Natural killer cell (primary cell): ENCODE data around the gene EPPIN. TPM values are rescaled to one million over a fixed set of nuclear protein-coding genes. Genes with fewer than 3 reads are reported as not detected.

Experiments
- ATAC-seq, 3 donors: fragments of 150-1000 bp in 2 of 3; fragments of 200-7000 bp in 1 of 3; cut with Tn5 transposase; 1 replicate in 1 of 3; 2 replicates in 2 of 3; pipeline ENCODE4 v1.10.0; 2021; ENCODE audit warnings: mild to moderate bottlenecking in 2 of 3, moderate library complexity in 2 of 3
- DNase-seq, 2 donors: peaks; one replicate each; pipeline versions ENCODE4 v3.0.0 to v3.0.0-alpha.2; 2013 to 2021; ENCODE audit warnings: mixed read lengths in 1 of 2
- H3K27ac ChIP-seq: one replicate; pipeline ENCODE4 v1.5.1; 2013; ENCODE audit warnings: mild to moderate bottlenecking, low read length
- H3K27me3 ChIP-seq: one replicate; pipeline ENCODE4 v1.6.1; 2013; ENCODE audit warnings: low read length; ENCODE audit not compliant: control insufficient read depth, insufficient read depth
- H3K36me3 ChIP-seq: one replicate; pipeline ENCODE4 v1.6.1; 2013; ENCODE audit warnings: low read length; ENCODE audit not compliant: control insufficient read depth, insufficient read depth
- H3K4me1 ChIP-seq: one replicate; pipeline ENCODE4 v1.6.1; 2013; ENCODE audit warnings: low read length; ENCODE audit not compliant: control insufficient read depth, insufficient read depth
- H3K4me3 ChIP-seq: one replicate; pipeline ENCODE4 v1.5.1; 2013; ENCODE audit warnings: low read length
- H3K9me3 ChIP-seq: one replicate; pipeline ENCODE4 v1.6.1; 2013; ENCODE audit warnings: low read length; ENCODE audit not compliant: control insufficient read depth, insufficient read depth
- H3K27ac Mint-ChIP-seq, 2 donors: one replicate each; pipeline ENCODE4 v1.8.0; 2022; ENCODE audit warnings: mild to moderate bottlenecking in 2 of 2, mixed read lengths in 2 of 2, moderate library complexity in 1 of 2
- H3K27me3 Mint-ChIP-seq, 2 donors: one replicate each; pipeline ENCODE4 v1.8.0; 2022; ENCODE audit warnings: low read depth in 2 of 2, mixed read lengths in 2 of 2
- H3K36me3 Mint-ChIP-seq: one replicate; pipeline ENCODE4 v1.8.0; 2022; ENCODE audit warnings: mixed read lengths
- H3K4me1 Mint-ChIP-seq, 2 donors: one replicate each; pipeline ENCODE4 v1.8.0; 2022; ENCODE audit warnings: mixed read lengths in 2 of 2
- H3K4me3 Mint-ChIP-seq: one replicate; pipeline ENCODE4 v1.8.0; 2022; ENCODE audit warnings: mild to moderate bottlenecking, moderate library complexity, mixed read lengths
- H3K9me3 Mint-ChIP-seq, 2 donors: one replicate each; pipeline ENCODE4 v1.8.0; 2022; ENCODE audit warnings: mixed read lengths in 2 of 2
- CTCF ChIP-seq: fragments of 200-600 bp; IDR thresholded peaks from one replicate; pipeline ENCODE4 v1.8.0; 2022; ENCODE audit warnings: antibody characterized with exemption
- WGBS: methylation state at CpG from one replicate; pipeline ENCODE4 v1.1.7; 2013; ENCODE audit warnings: missing lambda C conversion rate; ENCODE audit not compliant: insufficient coverage; 5-methylcytosine and 5-hydroxymethylcytosine counted together
- intact Hi-C: fragments of 100-400 bp; cut with micrococcal nuclease; formaldehyde crosslinking; loops from one replicate; pipeline ENCODE4 v1.14.2; 2022
- total RNA-seq, 4 donors: library from RNA; stranded (reverse); fragments of 120-200 nt in 1 of 4; gene quantifications; one replicate each; pipeline versions ENCODE4 v1.2.3 to v1.2.4, GENCODE V29; 2013 to 2022

Gene EPPIN
- total RNA-seq, 3 donors from 2014 or later (not counting 1 experiment from before 2014, with no cell fraction given): not detected

- intact Hi-C loops: no loop called here
- no peaks in the 10 kb centered on the region for H3K36me3 ChIP-seq
- Mint-ChIP-seq H3K27ac (no peak overlapping the region), H3K27me3 (peaks cover 4 to 49% of the 10 kb centered on the region in 2 donors), H3K9me3 (no peaks in the 10 kb centered on the region), H3K4me3 (no peak overlapping the region), H3K4me1 (no peaks in the 10 kb centered on the region), H3K36me3 (no peaks in the 10 kb centered on the region)
- H3K27me3 ChIP-seq: peaks cover 4% of the 10 kb centered on the region
- H3K27ac ChIP-seq: no peak overlapping the region
- no peaks in the 10 kb centered on the region for H3K9me3 ChIP-seq
- no peaks in the 10 kb centered on the region for H3K4me1 ChIP-seq
- no peak for TF ChIP-seq CTCF
- DNase-seq (no peak), ATAC-seq (no peak)
- WGBS: 86% methylated on average over 3 of the region's 3 CpGs
- no peak overlapping the region for H3K4me3 ChIP-seq
Measured at GRCh38 chr20:45497971-45498494, 49.2 kb downstream of the EPPIN start.

- WGBS: 86% methylated on average over 3 of the region's 3 CpGs
- intact Hi-C loops: no loop called here
- H3K36me3 ChIP-seq: no peaks in the 10 kb centered on the region
Measured at GRCh38 chr20:45496166-45496565, 51.0 kb downstream of the EPPIN start.

GRCh38 chr20:45495501-45495941, 51.7 kb downstream of the EPPIN start:
- Mint-ChIP-seq H3K4me1 (no peaks in the 10 kb centered on the region), H3K27me3 (peaks cover 13 to 40% of the 10 kb centered on the region in 2 donors), H3K9me3 (no peaks in the 10 kb centered on the region), H3K27ac (no peak overlapping the region), H3K36me3 (no peaks in the 10 kb centered on the region), H3K4me3 (no peak overlapping the region)
- 100% methylated on average over 1 of the region's 1 CpG for WGBS
- TF ChIP-seq CTCF: no peak
- ATAC-seq: no peak
- intact Hi-C loops: no loop called here
- no peaks in the 10 kb centered on the region for H3K4me1 ChIP-seq
- DNase-seq: no peak
- no peaks in the 10 kb centered on the region for H3K9me3 ChIP-seq
- H3K36me3 ChIP-seq: no peaks in the 10 kb centered on the region
- H3K27ac ChIP-seq: no peak overlapping the region
- no peak overlapping the region for H3K4me3 ChIP-seq
- H3K27me3 ChIP-seq: no peaks in the 10 kb centered on the region

More at GRCh38 chr20:45496166-45496565, 51.0 kb downstream of the EPPIN start:
- Mint-ChIP-seq H3K27ac (no peak overlapping the region), H3K4me1 (no peaks in the 10 kb centered on the region), H3K9me3 (no peaks in the 10 kb centered on the region), H3K4me3 (no peak overlapping the region), H3K36me3 (no peaks in the 10 kb centered on the region), H3K27me3 (peaks cover 8 to 47% of the 10 kb centered on the region in 2 donors)
- Histone ChIP-seq H3K4me3 (no peak overlapping the region), H3K27me3 (peaks cover under 1% of the 10 kb centered on the region), H3K27ac (no peak overlapping the region), H3K4me1 (no peaks in the 10 kb centered on the region), H3K9me3 (no peaks in the 10 kb centered on the region)
- ATAC-seq: no peak
- TF ChIP-seq CTCF: no peak
- no peak for DNase-seq

Other genes starting within 250 kb of the EPPIN start
- not detected for gene RBPJL, start 240.6 kb downstream of the EPPIN start, total RNA-seq
- gene MATN4, start 239.1 kb downstream of the EPPIN start, total RNA-seq: not detected
- gene SDC4, start 199.0 kb downstream of the EPPIN start, total RNA-seq: 1 to 10 TPM in 2 of 3 donors, under 1 TPM in 1; 0.45 to 1.8 (median 1.5) TPM
- 10 to 100 TPM; 73.8 to 77.4 (median 74.0) TPM for gene SYS1, start 184.2 kb downstream of the EPPIN start, total RNA-seq
- gene TP53TG5, start 169.1 kb downstream of the EPPIN start, total RNA-seq: under 1 TPM in 1 of 3 donors, not detected in 2; 0.14 TPM
- gene DBNDD2, start 139.1 kb downstream of the EPPIN start, total RNA-seq: 10 to 100 TPM; 13.0 to 14.7 (median 13.3) TPM
- gene PIGT, start 131.3 kb downstream of the EPPIN start, total RNA-seq: 100 to 1,000 TPM; 173 to 190 (median 187) TPM
- not detected for gene WFDC2, start 77.6 kb downstream of the EPPIN start, total RNA-seq
- not detected for gene SPINT3, start 31.8 kb downstream of the EPPIN start, total RNA-seq
- not detected for gene WFDC6, start 7.9 kb downstream of the EPPIN start, total RNA-seq
- not detected for gene WFDC8, start 31.9 kb upstream of the EPPIN start, total RNA-seq
- not detected for gene WFDC10A, start 82.3 kb upstream of the EPPIN start, total RNA-seq
- not detected for gene WFDC9, start 83.9 kb upstream of the EPPIN start, total RNA-seq
- not detected for gene WFDC11, start 122.8 kb upstream of the EPPIN start, total RNA-seq
- not detected for gene WFDC13, start 154.6 kb upstream of the EPPIN start, total RNA-seq
- not detected for gene WFDC10B, start 157.6 kb upstream of the EPPIN start, total RNA-seq
- not detected for gene SPINT4, start 174.9 kb upstream of the EPPIN start, total RNA-seq
- not detected for gene WFDC3, start 244.5 kb upstream of the EPPIN start, total RNA-seq
- gene DNTTIP1, start 244.6 kb upstream of the EPPIN start, total RNA-seq: 10 to 100 TPM; 11.3 to 15.5 (median 13.9) TPM